Sigmoid colon (tissue), 7 donors: Measurements from ENCODE around the gene MARK3. TPM values are rescaled to one million over a fixed set of nuclear protein-coding genes. Genes with fewer than 3 reads are reported as not detected.

Experiments used
- DNase-seq: peaks from one replicate; pipeline ENCODE4 v3.0.0-alpha.2; 2019
- H3K27ac ChIP-seq, 4 donors: fragments of 200-600 bp; sonication (generic); one replicate each; pipeline ENCODE4 v1.5.1; 2016 to 2019; ENCODE audit warnings: mild to moderate bottlenecking in 1 of 4
- H3K27me3 ChIP-seq, 3 donors: fragments of 200-600 bp; sonication (generic); one replicate each; pipeline ENCODE4 v1.5.1; 2019; ENCODE audit warnings: mild to moderate bottlenecking in 1 of 3
- H3K36me3 ChIP-seq, 4 donors: fragments of 200-600 bp; sonication (generic); one replicate each; pipeline ENCODE4 v1.5.1; 2016 to 2019
- H3K4me1 ChIP-seq, 4 donors: fragments of 200-600 bp; sonication (generic); one replicate each; pipeline ENCODE4 v1.5.1; 2017 to 2019
- H3K4me3 ChIP-seq, 4 donors: fragments of 200-600 bp; sonication (generic); one replicate each; pipeline ENCODE4 v1.5.1; 2017 to 2019; ENCODE audit warnings: mild to moderate bottlenecking in 2 of 4, moderate library complexity in 1 of 4
- H3K9me3 ChIP-seq, 4 donors: fragments of 200-600 bp in 3 of 4; sonication (generic) in 3 of 4; one replicate each; pipeline versions ENCODE4 v1.5.1 to v1.6.1; 2013 to 2019
- CTCF ChIP-seq, 4 experiments: fragments of 450-650 bp in 3 of 4; fragments of 200-600 bp in 1 of 4; IDR thresholded peaks; one replicate each; pipeline ENCODE4 v1.5.1; 2016 to 2019; ENCODE audit warnings: antibody characterized with exemption in 4 of 4, mild to moderate bottlenecking in 3 of 4, moderate library complexity in 2 of 4
- EP300 ChIP-seq, 4 donors: sonication (generic); formaldehyde crosslinking; IDR thresholded peaks; one replicate each; pipeline ENCODE4 v1.6.1; 2017; ENCODE audit warnings: antibody characterized with exemption in 4 of 4
- POLR2A ChIP-seq, 2 donors: fragments of 450-650 bp; IDR thresholded peaks; one replicate each; pipeline ENCODE4 v1.6.1; 2016; ENCODE audit warnings: antibody characterized with exemption in 2 of 2, mild to moderate bottlenecking in 2 of 2, moderate library complexity in 2 of 2
- POLR2AphosphoS5 ChIP-seq, 4 donors: sonication (generic); formaldehyde crosslinking; IDR thresholded peaks; one replicate each; pipeline ENCODE4 v1.6.1; 2017; ENCODE audit warnings: antibody characterized with exemption in 4 of 4
- WGBS, 2 donors: extraction: QIAGEN DNeasy Blood & Tissue Kit; methylation state at CpG; one replicate each; pipeline ENCODE4 v1.1.7; 2013; 5-methylcytosine and 5-hydroxymethylcytosine counted together
- intact Hi-C: fragments of 100-400 bp; cut with DNase I; formaldehyde crosslinking; loops from one replicate; pipeline ENCODE4 v1.15.1; 2023
- polyA plus RNA-seq, 3 donors: library from polyadenylated mRNA; stranded (reverse); fragments of 200-250 nt; gene quantifications; one replicate each; pipeline ENCODE4 v1.2.3, GENCODE V29; 2013
- total RNA-seq, 4 donors: library from RNA; depleted of rRNA; stranded (reverse); fragments of >200 nt; gene quantifications; one replicate each; pipeline ENCODE4 v1.1.0, GENCODE V29; 2016
- donor health status: healthy with polysubstance abuse.
- donor health status: Bipolar disorder and iron deficiency.
- donor health status: healthy.

Gene MARK3
- total and polyA plus RNA-seq, 7 donors = 21.6 to 104 (median 66.7) TPM

GRCh38 chr14:103433916-103434563 is 48.8 kb downstream of the MARK3 start:
- Histone ChIP-seq H3K27me3 (no peaks in the 10 kb centered on the region), H3K9me3 (no peaks in the 10 kb centered on the region), H3K4me3 (no peak overlapping the region), H3K27ac (peak overlapping the region in 2 of 4 donors; percentile 33 to 43), H3K36me3 (peaks cover 0 to 5% (median 2%) of the 10 kb centered on the region in 4 donors), H3K4me1 (peaks cover 0 to 23% (median 15%) of the 10 kb centered on the region in 4 donors)
- WGBS, 2 donors = 92 to 98% methylated on average over 10 of the region's 10 CpGs
- no peak for DNase-seq
- intact Hi-C loops = no loop called here
- TF ChIP-seq POLR2AphosphoS5 (IDR thresholded peaks at IDR 0.05) = no peak
- TF ChIP-seq CTCF (IDR thresholded peaks at IDR 0.05) = no peak
- TF ChIP-seq POLR2A (IDR thresholded peaks at IDR 0.05) = no peak
- no peak for TF ChIP-seq EP300 (IDR thresholded peaks at IDR 0.05)

GRCh38 chr14:103434868-103435442 is 49.7 kb downstream of the MARK3 start:
- Histone ChIP-seq H3K4me1 (peaks cover 0 to 21% (median 13%) of the 10 kb centered on the region in 4 donors), H3K4me3 (no peak overlapping the region), H3K9me3 (no peaks in the 10 kb centered on the region), H3K36me3 (peaks cover 0 to 7% (median 3%) of the 10 kb centered on the region in 4 donors), H3K27ac (peak overlapping the region in 2 of 4 donors; percentile 33 to 43), H3K27me3 (no peaks in the 10 kb centered on the region)
- TF ChIP-seq CTCF (IDR thresholded peaks at IDR 0.05) = no peak
- no peak for TF ChIP-seq EP300 (IDR thresholded peaks at IDR 0.05)
- TF ChIP-seq POLR2AphosphoS5 (IDR thresholded peaks at IDR 0.05) = no peak
- no peak for TF ChIP-seq POLR2A (IDR thresholded peaks at IDR 0.05)
- DNase-seq = no peak
- WGBS, 2 donors = 89 to 93% methylated on average over 6 of the region's 6 CpGs
- intact Hi-C loops = no loop called here

- intact Hi-C loops = no loop called here
- WGBS, 2 donors = 81 to 83% methylated on average over 5 of the region's 5 CpGs
- no peak for DNase-seq
- Histone ChIP-seq H3K27me3 (no peaks in the 10 kb centered on the region), H3K4me1 (peaks cover 0 to 21% (median 13%) of the 10 kb centered on the region in 4 donors), H3K36me3 (peaks cover 0 to 19% (median 3%) of the 10 kb centered on the region in 4 donors), H3K27ac (no peak overlapping the region), H3K9me3 (no peaks in the 10 kb centered on the region), H3K4me3 (no peak overlapping the region)
- TF ChIP-seq EP300 (IDR thresholded peaks at IDR 0.05) = no peak
- no peak for TF ChIP-seq CTCF (IDR thresholded peaks at IDR 0.05)
- no peak for TF ChIP-seq POLR2A (IDR thresholded peaks at IDR 0.05)
- no peak for TF ChIP-seq POLR2AphosphoS5 (IDR thresholded peaks at IDR 0.05)
These were observed 51.3 kb downstream of the MARK3 start for GRCh38 chr14:103436533-103436932.

GRCh38 chr14:103442288-103442687 is 57.1 kb downstream of the MARK3 start:
- no peak for DNase-seq
- Histone ChIP-seq H3K9me3 (no peaks in the 10 kb centered on the region), H3K4me1 (peaks cover 0 to 8% (median 2%) of the 10 kb centered on the region in 4 donors), H3K4me3 (no peak overlapping the region), H3K27me3 (no peaks in the 10 kb centered on the region), H3K27ac (no peak overlapping the region), H3K36me3 (peaks cover 0 to 19% (median 0%) of the 10 kb centered on the region in 4 donors)
- TF ChIP-seq POLR2AphosphoS5 (IDR thresholded peaks at IDR 0.05) = no peak
- no peak for TF ChIP-seq EP300 (IDR thresholded peaks at IDR 0.05)
- TF ChIP-seq CTCF (IDR thresholded peaks at IDR 0.05) = no peak
- TF ChIP-seq POLR2A (IDR thresholded peaks at IDR 0.05) = no peak
- intact Hi-C loops = no loop called here
- 93 to 94% methylated on average over 6 of the region's 6 CpGs for WGBS, 2 donors
